Pancreas (tissue), 10 donors: Measurements from ENCODE around the gene TGFB1. TPM values are rescaled to one million over a fixed set of nuclear protein-coding genes. Genes with fewer than 3 reads are reported as not detected.
"Not testable (repeated sequence)": the region's sequence is repeated elsewhere in the genome, so short reads cannot be mapped to it uniquely, and the experiment has no call there.

Experiments
- ATAC-seq, 4 donors: fragments of 200-7000 bp; cut with Tn5 transposase; one replicate each; pipeline versions ENCODE4 v1.8.0 to v1.9.1; 2020; ENCODE audit warnings: mild to moderate bottlenecking in 4 of 4, moderate library complexity in 4 of 4
- DNase-seq, 6 donors: peaks; one replicate each; pipeline ENCODE4 v3.0.0-alpha.2; 2020
- FAIRE-seq: peaks from 2 replicates; lab custom pipeline; 2012; peaks lifted over from hg19 to GRCh38; lab: Jason Lieb, UNC
- H3K27ac ChIP-seq, 4 donors: fragments of 200-600 bp; sonication (generic); 1 replicate in 3 of 4; 2 replicates in 1 of 4; pipeline versions ENCODE4 v1.5.0 to v1.8.0; 2020
- H3K27me3 ChIP-seq, 4 donors: fragments of 200-600 bp; one replicate each; pipeline ENCODE4 v1.8.0; 2021
- H3K36me3 ChIP-seq, 3 donors: fragments of 200-600 bp; sonication (generic) in 1 of 3; one replicate each; pipeline versions ENCODE4 v1.5.0 to v1.8.0; 2020 to 2021
- H3K4me1 ChIP-seq, 3 donors: fragments of 200-600 bp; one replicate each; pipeline ENCODE4 v1.8.0; 2021
- H3K4me3 ChIP-seq, 4 donors: fragments of 200-600 bp; sonication (generic) in 2 of 4; one replicate each; pipeline versions ENCODE4 v1.5.0 to v1.8.0; 2020 to 2021
- H3K9me3 ChIP-seq, 4 donors: fragments of 200-600 bp; one replicate each; pipeline ENCODE4 v1.8.0; 2021
- CTCF ChIP-seq, 4 donors: fragments of 200-600 bp; sonication (generic) in 3 of 4; IDR thresholded peaks; one replicate each; pipeline versions ENCODE4 v1.5.0 to v1.8.0; 2021; ENCODE audit warnings: antibody characterized with exemption in 4 of 4
- WGBS, 2 donors: extraction: QIAGEN DNeasy Blood & Tissue Kit; methylation state at CpG; one replicate each; pipeline ENCODE4 v1.1.7; 2013; 5-methylcytosine and 5-hydroxymethylcytosine counted together
- intact Hi-C, 3 donors: fragments of 100-400 bp; cut with DNase I; formaldehyde crosslinking; loops; one replicate each; pipeline versions ENCODE4 v1.11.1 to v1.14.2; 2022
- polyA plus RNA-seq, 2 donors: library from polyadenylated mRNA; stranded (reverse); fragments of 200-250 nt; gene quantifications; one replicate each; pipeline ENCODE4 v1.2.3, GENCODE V29; 2013
- total RNA-seq, 6 donors: library from RNA; stranded (reverse); fragmentation: NEBNext Ultra II Directional in 4 of 6; extraction: Animal tissue kit (Norgen Biotek cat#: 25700) in 4 of 6; gene quantifications; one replicate each; pipeline versions ENCODE4 v1.2.1 to v1.2.4, GENCODE V29; 2021 to 2023
- donor health status: healthy with polysubstance abuse.
- donor health status: DM: no; HTN: no; CAD: no; lungs with moderate emphysema.
- donor health status: DM: no; HTN: no; CAD: no.
- donor health status: control.
- donor health status: control.
- donor health status: Bipolar disorder and iron deficiency.
- donor health status: DM: yes; HTN: yes; CAD: no.
- donor health status: DM: no; HTN: no; CAD: no.
- donor health status: DM: no; HTN: no; CAD: no.
- donor health status: DM: yes; HTN: yes; CAD: no.

Gene TGFB1
- total and polyA plus RNA-seq, 8 donors: 3.3 to 32.3 (median 6.1) TPM

GRCh38 chr19:41372501-41372900 lies 18.8 kb upstream of the TGFB1 start:
- H3K36me3 ChIP-seq: no peaks in the 10 kb centered on the region
- no peak overlapping the region for H3K27ac ChIP-seq
- WGBS, 2 donors: 51 to 54% methylated on average over 2 of the region's 2 CpGs
- intact Hi-C loops: no loop called here
- H3K4me1 ChIP-seq: peaks cover 11 to 24% (median 22%) of the 10 kb centered on the region in 3 donors
- H3K9me3 ChIP-seq: no peaks in the 10 kb centered on the region
- no peak for TF ChIP-seq CTCF (IDR thresholded peaks at IDR 0.05)
- FAIRE-seq: no peak
- no peak for DNase-seq
- H3K4me3 ChIP-seq: no peak overlapping the region
- ATAC-seq: no peak
- H3K27me3 ChIP-seq: no peaks in the 10 kb centered on the region

GRCh38 chr19:41371541-41371940 lies 17.8 kb upstream of the TGFB1 start:
- Histone ChIP-seq H3K36me3 (no peaks in the 10 kb centered on the region), H3K27me3 (no peaks in the 10 kb centered on the region), H3K9me3 (no peaks in the 10 kb centered on the region), H3K27ac (no peak overlapping the region), H3K4me3 (no peak overlapping the region), H3K4me1 (peaks cover 11 to 28% (median 24%) of the 10 kb centered on the region in 3 donors)
- FAIRE-seq (no peak), ATAC-seq (no peak), DNase-seq (no peak)
- TF ChIP-seq CTCF (IDR thresholded peaks at IDR 0.05): no peak
- intact Hi-C loops: no loop called here
- 91 to 98% methylated on average over 8 of the region's 8 CpGs for WGBS, 2 donors

GRCh38 chr19:41371119-41371518 lies 17.4 kb upstream of the TGFB1 start:
- H3K36me3 ChIP-seq, FAIRE-seq, H3K9me3 ChIP-seq, H3K27ac ChIP-seq, ATAC-seq, DNase-seq, H3K4me3 ChIP-seq, H3K27me3 ChIP-seq, intact Hi-C loops: not testable (repeated sequence)
- WGBS, 2 donors: 92 to 97% methylated on average over 5 of the region's 5 CpGs
- H3K4me1 ChIP-seq: peaks cover 11 to 32% (median 24%) of the 10 kb centered on the region in 3 donors

DNA sequence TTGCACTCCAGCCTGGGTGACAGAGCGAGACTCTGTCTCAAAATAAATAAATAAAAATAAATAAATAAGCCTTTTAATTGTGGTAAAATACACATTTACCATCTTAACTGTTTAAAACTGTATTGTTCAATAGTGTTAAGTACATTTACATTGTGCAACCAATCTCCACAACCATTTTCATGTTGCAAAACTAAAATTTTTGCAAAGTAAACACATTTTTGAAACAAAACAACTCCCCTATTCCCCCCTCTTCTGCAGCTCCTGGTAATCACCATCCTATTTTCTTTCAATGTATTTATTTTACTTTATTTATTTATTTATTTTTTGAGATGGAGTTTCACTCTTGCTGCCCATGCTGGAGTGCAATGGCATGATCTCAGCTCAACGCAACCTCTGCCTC lies 16.0 kb upstream of the TGFB1 start:
- H3K36me3 ChIP-seq: no peaks in the 10 kb centered on the region
- H3K27me3 ChIP-seq: no peaks in the 10 kb centered on the region
- no peak for TF ChIP-seq CTCF (IDR thresholded peaks at IDR 0.05)
- no peak for FAIRE-seq
- H3K27ac ChIP-seq: no peak overlapping the region
- H3K4me1 ChIP-seq: peaks cover 15 to 33% (median 24%) of the 10 kb centered on the region in 3 donors
- no peak overlapping the region for H3K4me3 ChIP-seq
- H3K9me3 ChIP-seq: no peaks in the 10 kb centered on the region
- intact Hi-C loops: no loop called here
- DNase-seq: no peak
- WGBS, 2 donors: 98 to 100% methylated on average over 2 of the region's 2 CpGs
- ATAC-seq: no peak

GRCh38 chr19:41367848-41368301 lies 14.2 kb upstream of the TGFB1 start:
- DNase-seq (no peak), FAIRE-seq (no peak)

More at GRCh38 chr19:41367848-41368301, 14.2 kb upstream of the TGFB1 start:
- no peak for TF ChIP-seq CTCF (IDR thresholded peaks at IDR 0.05)
- peaks cover 4 to 26% (median 17%) of the 10 kb centered on the region in 3 donors for H3K4me1 ChIP-seq
- H3K9me3 ChIP-seq: no peaks in the 10 kb centered on the region
- no peaks in the 10 kb centered on the region for H3K27me3 ChIP-seq
- no peaks in the 10 kb centered on the region for H3K36me3 ChIP-seq
- H3K4me3 ChIP-seq: no peak overlapping the region
- intact Hi-C loops: no loop called here
- peak overlapping the region; percentile 46 to 87 (median 69) for H3K27ac ChIP-seq
- peak; percentile 21 to 35 (median 30) for ATAC-seq
- 17 to 18% methylated on average over 6 of the region's 6 CpGs for WGBS, 2 donors
